ENCODE measurements around the gene IFNA16.

- TF ChIP-seq CTCF (IDR thresholded peaks at IDR 0.05) (no peak), POLR2A (IDR thresholded peaks at IDR 0.05) (no peak), POLR2AphosphoS5 (IDR thresholded peaks at IDR 0.05) (no peak)
Measured at GRCh38 chr9:21174671-21175070, 42.4 kb downstream of the IFNA16 start.

Data from prostate gland (tissue), 2 donors.